ENCODE measurements around the gene PRKCB. TPM values are rescaled to one million over a fixed set of nuclear protein-coding genes. Genes with fewer than 3 reads are reported as not detected.
"Not testable (repeated sequence)": the region's sequence is repeated elsewhere in the genome, so short reads cannot be mapped to it uniquely, and the experiment has no call there.

Gene PRKCB
- total and polyA plus RNA-seq, 9 donors = 1.2 to 4.5 (median 1.6) TPM

DNA sequence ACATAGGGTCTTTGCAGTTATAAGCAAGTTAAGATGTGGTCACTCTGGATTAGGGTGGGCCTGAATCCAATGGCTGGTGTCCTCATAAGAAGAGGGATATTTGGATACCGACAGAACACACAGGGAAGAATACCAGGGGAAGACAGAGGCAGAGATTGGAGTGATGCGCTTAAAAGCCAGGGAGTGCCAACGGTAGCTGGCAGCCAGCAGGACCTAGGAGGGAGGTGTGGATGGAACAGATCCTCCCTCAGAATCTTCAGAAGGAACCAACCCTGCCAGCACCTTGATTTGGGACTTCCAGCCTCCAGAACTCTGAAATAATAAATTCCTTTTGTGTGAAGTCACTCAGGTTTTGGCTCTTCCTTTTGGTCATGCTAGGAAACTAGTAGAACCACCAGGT, 310.1 kb downstream of the PRKCB start:
- Histone ChIP-seq H3K36me3 (ENCODE audit: control insufficient read depth, insufficient read depth, low read length) (no peaks in the 10 kb centered on the region), H3K27me3 (ENCODE audit: control insufficient read depth, insufficient read depth, low read length) (no peaks in the 10 kb centered on the region), H3K4me1 (ENCODE audit: control insufficient read depth, insufficient read depth, low read length) (no peaks in the 10 kb centered on the region), H3K27ac (ENCODE audit: low read length) (no peak overlapping the region), H3K4me3 (ENCODE audit: low read length) (no peak overlapping the region), H3K9me3 (replicated peaks; ENCODE audit: control insufficient read depth, low read depth, low read length) (no peaks in the 10 kb centered on the region)
- no peak for DNase-seq
- no CpG with 5 or more reads among the region's 3 CpGs for WGBS (ENCODE audit: insufficient coverage)

- WGBS (ENCODE audit: insufficient coverage) = 68% methylated on average over 4 of the region's 7 CpGs
- no peaks in the 10 kb centered on the region for H3K4me1 ChIP-seq (ENCODE audit: control insufficient read depth, insufficient read depth, low read length)
- no peaks in the 10 kb centered on the region for H3K36me3 ChIP-seq (ENCODE audit: control insufficient read depth, insufficient read depth, low read length)
- H3K4me3 ChIP-seq (ENCODE audit: low read length) = no peak overlapping the region
- H3K27me3 ChIP-seq (ENCODE audit: control insufficient read depth, insufficient read depth, low read length) = no peaks in the 10 kb centered on the region
- no peak for DNase-seq
- no peaks in the 10 kb centered on the region for H3K9me3 ChIP-seq (replicated peaks; ENCODE audit: control insufficient read depth, low read depth, low read length)
- no peak overlapping the region for H3K27ac ChIP-seq (ENCODE audit: low read length)
Measured at GRCh38 chr16:24146518-24146917, 310.7 kb downstream of the PRKCB start.

DNA sequence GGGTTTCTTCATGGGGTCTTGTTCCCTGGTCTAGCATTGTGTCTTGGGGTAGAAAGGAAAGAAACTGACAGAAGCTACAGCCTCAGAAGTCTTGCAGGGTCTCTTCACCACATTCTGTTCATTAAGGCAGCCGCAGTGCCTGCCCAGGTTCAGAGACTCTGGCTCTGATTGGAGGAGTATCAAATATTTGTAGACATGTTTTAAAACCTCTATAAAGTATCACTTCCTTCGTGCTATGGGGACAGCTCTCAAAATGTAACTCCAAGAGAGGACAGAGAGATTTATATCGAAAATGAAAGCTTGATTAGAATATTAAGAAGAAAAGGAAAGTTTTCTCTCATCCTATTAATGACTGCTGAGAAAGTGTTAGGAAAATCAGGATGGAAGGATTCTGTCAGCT, 313.3 kb downstream of the PRKCB start:
- Histone ChIP-seq H3K9me3 (replicated peaks; ENCODE audit: control insufficient read depth, low read depth, low read length) (no peaks in the 10 kb centered on the region), H3K36me3 (ENCODE audit: control insufficient read depth, insufficient read depth, low read length) (no peaks in the 10 kb centered on the region), H3K4me1 (ENCODE audit: control insufficient read depth, insufficient read depth, low read length) (no peaks in the 10 kb centered on the region), H3K27ac (ENCODE audit: low read length) (no peak overlapping the region), H3K4me3 (ENCODE audit: low read length) (no peak overlapping the region), H3K27me3 (ENCODE audit: control insufficient read depth, insufficient read depth, low read length) (no peaks in the 10 kb centered on the region)
- no peak for DNase-seq
- no CpG with 5 or more reads among the region's 3 CpGs for WGBS (ENCODE audit: insufficient coverage)

DNA sequence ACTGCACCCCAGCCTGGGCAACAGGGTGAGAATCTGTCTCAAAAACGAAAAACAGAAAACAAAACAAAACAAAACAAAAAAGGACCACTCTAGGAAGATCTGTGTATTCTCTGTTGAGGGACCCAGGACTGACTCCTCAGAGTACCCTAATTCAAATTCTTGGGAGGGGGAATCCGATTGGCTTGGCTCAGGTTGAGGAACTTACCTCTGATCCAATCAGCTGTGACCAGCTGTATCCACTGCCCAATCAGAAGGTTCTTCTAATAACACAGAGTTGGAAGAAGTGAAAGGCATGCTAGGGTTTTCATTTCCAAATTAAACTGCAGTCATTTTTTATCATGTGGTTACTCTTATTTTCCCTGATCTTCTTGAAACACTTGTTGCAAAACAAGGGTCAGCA, 314.5 kb downstream of the PRKCB start:
- no peaks in the 10 kb centered on the region for H3K27me3 ChIP-seq (ENCODE audit: control insufficient read depth, insufficient read depth, low read length)
- no peaks in the 10 kb centered on the region for H3K36me3 ChIP-seq (ENCODE audit: control insufficient read depth, insufficient read depth, low read length)
- no peak overlapping the region for H3K4me3 ChIP-seq (ENCODE audit: low read length)
- H3K27ac ChIP-seq (ENCODE audit: low read length) = no peak overlapping the region
- no CpG with 5 or more reads among the region's 2 CpGs for WGBS (ENCODE audit: insufficient coverage)
- no peak for DNase-seq
- no peaks in the 10 kb centered on the region for H3K4me1 ChIP-seq (ENCODE audit: control insufficient read depth, insufficient read depth, low read length)
- H3K9me3 ChIP-seq (replicated peaks; ENCODE audit: control insufficient read depth, low read depth, low read length) = no peaks in the 10 kb centered on the region

DNA sequence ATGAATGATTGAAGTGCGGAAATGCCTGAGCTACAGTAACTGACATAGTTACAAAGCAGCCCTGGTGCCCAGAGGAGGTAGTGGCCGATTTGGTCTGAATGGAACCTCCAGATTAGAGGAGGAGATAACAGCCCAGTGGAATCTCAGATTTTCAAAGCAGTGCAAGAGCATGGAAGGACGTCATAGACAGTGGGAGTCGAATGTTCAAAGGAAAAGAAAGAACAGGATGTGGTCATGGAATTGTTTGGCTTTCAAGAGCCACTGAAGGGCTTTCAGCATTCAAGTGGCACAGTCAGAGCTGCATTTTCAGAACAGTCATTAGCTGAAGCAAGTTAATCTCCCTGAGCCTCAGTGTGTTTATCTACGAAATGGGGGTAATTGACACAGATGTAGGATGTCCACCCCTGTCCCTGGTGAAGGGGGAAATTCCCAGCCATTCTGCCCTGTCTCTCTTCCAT, 315.7 kb downstream of the PRKCB start:
- Histone ChIP-seq H3K27ac (ENCODE audit: low read length) (no peak overlapping the region), H3K36me3 (ENCODE audit: control insufficient read depth, insufficient read depth, low read length) (no peaks in the 10 kb centered on the region), H3K4me1 (ENCODE audit: control insufficient read depth, insufficient read depth, low read length) (no peaks in the 10 kb centered on the region), H3K9me3 (replicated peaks; ENCODE audit: control insufficient read depth, low read depth, low read length) (no peaks in the 10 kb centered on the region), H3K4me3 (ENCODE audit: low read length) (no peak overlapping the region), H3K27me3 (ENCODE audit: control insufficient read depth, insufficient read depth, low read length) (no peaks in the 10 kb centered on the region)
- 43% methylated on average over 5 of the region's 5 CpGs for WGBS (ENCODE audit: insufficient coverage)
- no peak for DNase-seq

- H3K36me3 ChIP-seq (ENCODE audit: control insufficient read depth, insufficient read depth, low read length); H3K27me3 ChIP-seq (ENCODE audit: control insufficient read depth, insufficient read depth, low read length); H3K4me3 ChIP-seq (ENCODE audit: low read length); H3K27ac ChIP-seq (ENCODE audit: low read length); H3K4me1 ChIP-seq (ENCODE audit: control insufficient read depth, insufficient read depth, low read length); H3K9me3 ChIP-seq (replicated peaks; ENCODE audit: control insufficient read depth, low read depth, low read length); DNase-seq: not testable (repeated sequence)
- WGBS (ENCODE audit: insufficient coverage) = 68% methylated on average over 9 of the region's 10 CpGs
Measured at GRCh38 chr16:24152048-24152447, 316.3 kb downstream of the PRKCB start.

GRCh38 chr16:24152826-24153225, 317.0 kb downstream of the PRKCB start:
- H3K27me3 ChIP-seq (ENCODE audit: control insufficient read depth, insufficient read depth, low read length) = no peaks in the 10 kb centered on the region
- no peak for DNase-seq
- no peak overlapping the region for H3K4me3 ChIP-seq (ENCODE audit: low read length)
- no peak overlapping the region for H3K27ac ChIP-seq (ENCODE audit: low read length)
- no peaks in the 10 kb centered on the region for H3K36me3 ChIP-seq (ENCODE audit: control insufficient read depth, insufficient read depth, low read length)
- no peaks in the 10 kb centered on the region for H3K9me3 ChIP-seq (replicated peaks; ENCODE audit: control insufficient read depth, low read depth, low read length)
- 60% methylated on average over 1 of the region's 1 CpG for WGBS (ENCODE audit: insufficient coverage)
- no peaks in the 10 kb centered on the region for H3K4me1 ChIP-seq (ENCODE audit: control insufficient read depth, insufficient read depth, low read length)

- H3K9me3 ChIP-seq (replicated peaks; ENCODE audit: control insufficient read depth, low read depth, low read length) = no peaks in the 10 kb centered on the region
- no peak for DNase-seq
- no peaks in the 10 kb centered on the region for H3K4me1 ChIP-seq (ENCODE audit: control insufficient read depth, insufficient read depth, low read length)
- H3K36me3 ChIP-seq (ENCODE audit: control insufficient read depth, insufficient read depth, low read length) = no peaks in the 10 kb centered on the region
- no peak overlapping the region for H3K4me3 ChIP-seq (ENCODE audit: low read length)
- H3K27me3 ChIP-seq (ENCODE audit: control insufficient read depth, insufficient read depth, low read length) = no peaks in the 10 kb centered on the region
- H3K27ac ChIP-seq (ENCODE audit: low read length) = no peak overlapping the region
- no CpG with 5 or more reads among the region's 1 CpG for WGBS (ENCODE audit: insufficient coverage)
Measured at GRCh38 chr16:24156777-24157176, 321.0 kb downstream of the PRKCB start.

DNA sequence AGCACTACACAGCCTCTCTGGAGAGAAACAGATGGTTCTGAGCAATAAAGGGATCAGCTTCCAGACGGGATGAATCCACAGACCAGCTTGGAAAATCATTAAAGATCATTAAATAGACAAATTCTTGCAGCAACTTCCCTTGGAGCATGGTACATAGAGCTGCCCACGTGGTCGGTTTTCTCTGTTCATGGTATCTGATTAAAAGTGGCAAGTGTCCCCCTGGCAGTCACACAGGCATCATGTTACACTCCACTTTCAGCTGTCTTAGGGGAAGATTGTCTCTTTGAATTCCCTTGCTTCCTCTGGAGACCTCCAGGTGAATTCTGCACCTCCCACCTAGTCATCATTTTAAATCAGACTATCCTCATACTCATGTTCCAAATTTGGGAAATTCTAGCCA, 328.2 kb downstream of the PRKCB start:
- Histone ChIP-seq H3K4me3 (ENCODE audit: low read length) (no peak overlapping the region), H3K27ac (ENCODE audit: low read length) (no peak overlapping the region), H3K27me3 (ENCODE audit: control insufficient read depth, insufficient read depth, low read length) (no peaks in the 10 kb centered on the region), H3K9me3 (replicated peaks; ENCODE audit: control insufficient read depth, low read depth, low read length) (no peaks in the 10 kb centered on the region), H3K4me1 (ENCODE audit: control insufficient read depth, insufficient read depth, low read length) (no peaks in the 10 kb centered on the region), H3K36me3 (ENCODE audit: control insufficient read depth, insufficient read depth, low read length) (no peaks in the 10 kb centered on the region)
- 0% methylated on average over 1 of the region's 3 CpGs for WGBS (ENCODE audit: insufficient coverage)
- DNase-seq = no peak

DNA sequence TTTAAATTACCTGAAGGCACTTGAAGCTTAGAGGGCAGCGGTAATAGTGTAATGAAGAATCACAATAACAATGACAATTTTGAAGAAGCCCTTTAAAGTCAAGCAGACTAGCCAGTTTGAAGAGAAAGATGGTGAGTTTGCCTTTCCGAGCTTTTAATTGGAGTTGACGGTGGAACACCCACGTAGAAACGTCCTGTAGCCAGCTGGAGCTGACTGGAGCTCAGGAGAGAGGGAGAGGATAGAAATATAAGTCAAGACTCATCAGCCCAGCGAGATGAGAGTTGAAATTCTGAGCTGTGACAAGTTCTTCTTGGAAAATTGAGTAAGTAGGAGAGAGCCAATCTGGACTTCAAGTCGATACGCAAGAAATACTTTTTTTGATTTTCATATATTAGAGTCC, 328.6 kb downstream of the PRKCB start:
- Histone ChIP-seq H3K27ac (ENCODE audit: low read length) (no peak overlapping the region), H3K27me3 (ENCODE audit: control insufficient read depth, insufficient read depth, low read length) (no peaks in the 10 kb centered on the region), H3K9me3 (replicated peaks; ENCODE audit: control insufficient read depth, low read depth, low read length) (no peaks in the 10 kb centered on the region), H3K36me3 (ENCODE audit: control insufficient read depth, insufficient read depth, low read length) (no peaks in the 10 kb centered on the region), H3K4me1 (ENCODE audit: control insufficient read depth, insufficient read depth, low read length) (no peaks in the 10 kb centered on the region), H3K4me3 (ENCODE audit: low read length) (no peak overlapping the region)
- 29% methylated on average over 5 of the region's 8 CpGs for WGBS (ENCODE audit: insufficient coverage)
- DNase-seq = no peak

DNA sequence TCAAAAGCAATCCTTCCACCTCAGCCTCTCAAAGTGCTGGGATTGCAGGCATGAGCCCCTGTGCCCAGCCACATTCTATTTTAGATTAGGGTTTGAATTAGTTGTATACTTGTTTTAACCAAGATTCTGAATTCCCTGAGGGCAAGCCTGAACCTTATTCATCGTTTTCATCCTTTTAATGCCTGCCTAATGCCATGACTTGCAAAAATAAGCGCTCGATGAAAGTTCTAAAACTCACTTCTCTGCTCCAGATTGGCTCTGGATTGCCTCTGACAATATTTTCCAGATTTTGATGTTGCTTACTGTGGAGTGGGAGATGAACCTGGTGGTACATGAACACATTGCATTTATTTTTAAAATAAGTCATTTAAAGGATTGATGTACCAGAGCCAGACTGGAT, 329.5 kb downstream of the PRKCB start:
- Histone ChIP-seq H3K36me3 (ENCODE audit: control insufficient read depth, insufficient read depth, low read length) (no peaks in the 10 kb centered on the region), H3K4me1 (ENCODE audit: control insufficient read depth, insufficient read depth, low read length) (no peaks in the 10 kb centered on the region), H3K9me3 (replicated peaks; ENCODE audit: control insufficient read depth, low read depth, low read length) (no peaks in the 10 kb centered on the region), H3K27me3 (ENCODE audit: control insufficient read depth, insufficient read depth, low read length) (no peaks in the 10 kb centered on the region), H3K4me3 (ENCODE audit: low read length) (no peak overlapping the region), H3K27ac (ENCODE audit: low read length) (no peak overlapping the region)
- WGBS (ENCODE audit: insufficient coverage) = no CpG with 5 or more reads among the region's 3 CpGs
- no peak for DNase-seq

Measured in muscle of leg (tissue), 11 donors.